Activated naive CD4-positive, alpha-beta T cell treated with anti-CD3 and anti-CD28 coated beads for 36 hours (primary cell): ENCODE results near the gene ALDH1L1. TPM values are rescaled to one million over a fixed set of nuclear protein-coding genes. Genes with fewer than 3 reads are reported as not detected.

Source experiments
- CTCF ChIA-PET: fragments of 350-600 bp; sonication (Branson Sonifier 250); formaldehyde crosslinking; loops from one replicate; lab custom pipeline; 2021; ENCODE audit warnings: antibody characterized with exemption; lab: Charles Lee
- DNase-seq: peaks from one replicate; pipeline ENCODE4 v3.0.0-alpha.2; 2020
- H3K27ac Mint-ChIP-seq: one replicate; pipeline ENCODE4 v1.8.0; 2021; ENCODE audit warnings: mild to moderate bottlenecking, mixed read lengths
- H3K27me3 Mint-ChIP-seq: one replicate; pipeline ENCODE4 v1.8.0; 2021; ENCODE audit warnings: low read depth, mixed read lengths
- H3K36me3 Mint-ChIP-seq: one replicate; pipeline ENCODE4 v1.8.0; 2021; ENCODE audit warnings: low read depth, mixed read lengths
- H3K4me1 Mint-ChIP-seq: one replicate; pipeline ENCODE4 v1.8.0; 2021; ENCODE audit warnings: low read depth, mixed read lengths
- H3K4me3 Mint-ChIP-seq: one replicate; pipeline ENCODE4 v1.8.0; 2021; ENCODE audit warnings: mild to moderate bottlenecking, moderate library complexity, mixed read lengths
- H3K9me3 Mint-ChIP-seq: one replicate; pipeline ENCODE4 v1.8.0; 2021; ENCODE audit warnings: mixed read lengths
- intact Hi-C: fragments of 100-400 bp; cut with micrococcal nuclease; formaldehyde crosslinking; loops from one replicate; pipeline ENCODE4 v1.15.1; 2023
- total RNA-seq, 2 experiments: library from RNA; stranded (reverse); gene quantifications; one replicate each; pipeline ENCODE4 v1.2.3, GENCODE V29; 2021

The ALDH1L1 gene
- total RNA-seq, 2 experiments from 2014 or later = not detected

DNA sequence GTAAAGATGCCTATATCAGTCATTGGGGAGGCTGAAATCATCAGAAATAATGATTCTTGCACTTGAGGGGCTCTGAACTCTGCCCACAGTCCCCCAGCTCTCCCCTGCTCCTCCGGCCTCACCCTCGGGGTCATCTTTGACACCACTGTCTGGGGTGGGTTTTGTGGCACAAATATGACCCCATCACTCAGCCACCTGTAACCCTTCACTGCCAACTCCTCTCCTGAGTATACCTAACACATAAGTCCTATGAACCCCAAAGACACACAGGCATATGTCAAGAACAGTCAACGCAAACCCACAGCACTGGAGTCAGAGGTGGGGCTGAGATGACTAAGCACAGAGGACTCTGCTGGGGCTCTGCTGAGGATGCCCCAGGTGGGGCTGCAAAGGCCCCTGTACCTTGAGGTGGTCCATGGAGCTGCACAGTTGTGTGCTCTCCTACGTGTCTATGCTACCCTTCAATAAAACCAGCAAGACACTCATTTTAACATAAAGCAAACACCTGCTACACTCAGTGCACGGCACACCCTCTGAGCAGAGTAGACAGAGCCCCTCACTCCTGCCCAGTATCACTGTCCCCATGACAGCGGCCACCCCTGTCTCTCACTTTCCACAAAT is 126.3 kb downstream of the ALDH1L1 start:
- Mint-ChIP-seq H3K9me3 (no peaks in the 10 kb centered on the region), H3K27ac (no peak overlapping the region), H3K4me3 (no peak overlapping the region), H3K27me3 (no peaks in the 10 kb centered on the region), H3K36me3 (no peaks in the 10 kb centered on the region), H3K4me1 (peaks cover 20% of the 10 kb centered on the region)
- no peak for DNase-seq
- intact Hi-C loops = no loop called here
- CTCF ChIA-PET = no interaction called here

Other genes starting within 250 kb of the ALDH1L1 start
- gene ROPN1B, start 211.4 kb downstream of the ALDH1L1 start, total RNA-seq = not detected
- gene SLC41A3, start 96.5 kb downstream of the ALDH1L1 start, total RNA-seq = 10 to 100 TPM; 24.0 to 24.7 TPM
- under 1 TPM; 0.62 to 0.89 TPM for gene KLF15, start 176.8 kb upstream of the ALDH1L1 start, total RNA-seq
- gene CFAP100, start 214.3 kb upstream of the ALDH1L1 start, total RNA-seq = not detected